IPS DF 19.7 (cell line): Measurements from ENCODE around the gene PLEKHA3.
"Not testable (repeated sequence)": the region's sequence is repeated elsewhere in the genome, so short reads cannot be mapped to it uniquely, and the experiment has no call there.

Source experiments
- DNase-seq: peaks from one replicate; pipeline ENCODE4 v3.0.0-alpha.2; 2013; ENCODE audit warnings: low read depth, low spot score

Gene PLEKHA3

DNA sequence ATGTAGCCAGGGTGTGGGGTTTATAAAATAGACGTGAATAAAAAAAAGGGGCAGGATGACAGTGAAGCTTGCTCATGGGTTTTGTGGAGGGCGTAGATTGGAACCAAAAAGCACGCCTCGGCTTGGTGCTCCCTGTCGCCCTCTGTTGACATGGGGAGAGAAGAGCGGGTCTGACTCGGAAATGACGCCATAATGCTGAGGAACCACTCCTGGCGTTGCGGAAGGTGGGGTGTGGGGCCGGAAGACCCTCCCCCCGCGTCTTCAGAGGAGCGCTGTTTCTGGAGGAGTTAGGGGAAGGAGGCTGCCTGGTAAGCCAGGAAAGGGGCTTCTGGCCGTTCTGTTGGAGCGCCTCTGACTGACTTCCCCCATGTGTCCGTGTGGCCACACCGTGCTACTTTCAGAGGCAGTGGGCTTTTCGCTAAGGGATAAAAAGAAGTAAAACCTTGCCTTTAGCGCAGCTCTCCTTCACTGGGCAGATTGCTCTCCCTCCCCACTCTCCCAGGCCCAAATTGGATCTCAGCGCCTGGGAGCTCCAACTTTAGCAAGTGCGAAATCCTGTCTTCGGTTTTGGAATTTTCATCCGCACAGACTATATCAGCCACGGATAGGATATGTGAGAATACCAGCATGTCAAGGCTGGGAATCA lies 42.8 kb downstream of the PLEKHA3 start:
- peak; percentile 72 for DNase-seq

DNA sequence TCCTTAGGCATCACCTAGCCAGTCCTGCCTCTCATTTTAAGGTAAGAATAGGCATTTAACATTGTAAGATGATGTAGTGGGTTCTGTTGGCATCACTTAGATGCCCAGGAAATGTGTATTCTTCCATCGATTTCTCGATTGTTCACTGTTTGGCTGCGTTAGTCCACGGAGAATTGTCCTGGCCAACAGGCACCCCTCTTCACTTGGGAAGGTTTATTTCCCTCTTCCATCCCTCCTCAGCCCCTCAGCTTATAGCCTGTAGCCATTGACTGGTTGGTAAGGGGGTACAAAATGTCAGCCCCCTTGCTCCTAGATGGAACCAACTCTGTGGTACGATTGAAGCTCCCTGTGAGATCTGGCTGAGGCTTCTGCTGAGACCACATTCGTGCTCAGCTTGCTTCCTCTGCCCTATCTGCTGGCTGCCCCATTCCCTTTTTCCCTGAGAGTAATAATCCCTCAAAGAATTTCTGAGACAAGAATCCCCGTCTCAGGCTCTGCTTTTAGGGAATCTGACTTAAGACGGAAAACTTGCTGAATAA lies 43.4 kb downstream of the PLEKHA3 start:
- DNase-seq, result no peak

DNA sequence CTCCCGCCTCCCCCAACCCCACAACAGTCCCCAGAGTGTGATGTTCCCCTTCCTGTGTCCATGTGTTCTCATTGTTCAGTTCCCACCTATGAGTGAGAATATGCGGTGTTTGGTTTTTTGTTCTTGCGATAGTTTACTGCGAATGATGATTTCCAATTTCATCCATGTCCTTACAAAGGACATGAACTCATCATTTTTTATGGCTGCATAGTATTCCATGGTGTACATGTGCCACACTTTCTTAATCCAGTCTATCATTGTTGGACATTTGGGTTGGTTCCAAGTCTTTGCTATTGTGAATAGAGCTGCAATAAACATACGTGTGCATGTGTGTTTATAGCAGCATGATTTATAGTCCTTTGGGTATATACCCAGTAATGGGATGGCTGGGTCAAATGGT lies 44.8 kb downstream of the PLEKHA3 start:
- DNase-seq, result not testable (repeated sequence)

DNA sequence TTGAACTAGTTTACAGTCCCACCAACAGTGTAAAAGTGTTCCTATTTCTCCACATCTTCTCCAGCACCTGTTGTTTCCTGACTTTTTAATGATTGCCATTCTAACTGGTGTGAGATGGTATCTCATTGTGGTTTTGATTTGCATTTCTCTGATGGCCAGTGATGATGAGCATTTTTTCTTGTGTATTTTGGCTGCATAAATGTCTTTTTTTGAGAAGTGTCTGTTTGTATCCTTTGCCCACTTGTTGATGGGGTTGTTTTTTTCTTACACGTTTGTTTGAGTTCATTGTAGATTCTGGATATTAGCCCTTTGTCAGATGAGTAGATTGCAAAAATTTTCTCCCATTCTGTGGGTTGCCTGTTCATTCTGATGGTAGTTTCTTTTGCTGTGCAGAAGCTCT lies 45.2 kb downstream of the PLEKHA3 start:
- DNase-seq, result not testable (repeated sequence)

DNA sequence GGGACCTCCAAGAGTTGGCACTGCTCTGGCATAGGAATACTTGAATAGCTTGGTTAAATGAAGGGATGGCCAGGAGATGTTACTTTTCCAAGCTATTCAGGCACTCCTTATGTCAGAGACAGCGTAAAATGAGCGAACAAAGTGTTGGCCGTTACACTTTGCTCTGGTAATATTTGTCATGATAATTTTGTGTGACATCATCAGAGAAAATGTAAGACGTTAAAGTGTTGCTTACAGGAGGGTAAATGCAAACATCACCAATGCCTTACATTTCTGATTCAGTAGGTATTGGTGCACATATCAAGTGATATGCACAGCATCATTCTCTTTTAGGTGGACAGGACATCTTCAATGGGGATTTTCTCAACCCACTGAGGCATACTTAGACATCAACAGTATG lies 46.0 kb downstream of the PLEKHA3 start:
- no peak for DNase-seq

DNA sequence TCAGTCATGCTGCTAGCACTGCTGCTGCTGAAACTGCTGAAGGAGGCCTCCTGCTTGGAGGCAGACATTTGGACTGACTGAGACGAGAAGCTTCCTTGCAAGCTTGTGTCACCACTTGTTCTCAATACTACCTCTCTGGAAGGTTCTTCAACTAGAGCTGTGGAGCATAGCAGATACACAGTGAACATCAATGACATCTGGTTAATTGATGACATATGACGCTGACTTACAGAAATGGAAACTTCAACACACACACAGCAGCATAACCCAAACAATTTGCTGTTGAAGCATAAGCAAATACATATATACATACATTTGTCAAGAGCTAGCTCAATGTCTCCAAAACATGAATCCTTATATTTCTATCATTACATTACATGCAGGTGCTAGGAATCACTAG lies 47.3 kb downstream of the PLEKHA3 start:
- DNase-seq, result no peak

DNA sequence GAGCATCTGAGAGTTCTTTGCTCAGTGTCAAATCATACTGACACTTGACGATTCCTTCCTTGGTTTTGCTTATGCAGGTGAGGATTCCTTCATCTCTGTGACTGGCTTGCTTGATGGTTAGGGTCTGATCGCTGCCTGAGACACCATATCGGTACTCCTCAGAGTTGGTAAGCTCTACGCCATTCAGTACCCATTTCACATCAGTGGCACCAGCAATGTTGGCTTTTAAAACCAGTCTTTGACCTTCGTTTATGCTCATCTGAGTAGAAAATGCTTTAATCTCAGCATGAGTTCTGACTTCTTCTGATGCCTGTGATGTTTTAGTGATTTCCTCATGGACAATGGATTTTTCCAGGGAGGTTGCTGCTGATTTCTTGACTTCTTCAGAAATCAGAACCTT lies 48.4 kb downstream of the PLEKHA3 start:
- no peak for DNase-seq

DNA sequence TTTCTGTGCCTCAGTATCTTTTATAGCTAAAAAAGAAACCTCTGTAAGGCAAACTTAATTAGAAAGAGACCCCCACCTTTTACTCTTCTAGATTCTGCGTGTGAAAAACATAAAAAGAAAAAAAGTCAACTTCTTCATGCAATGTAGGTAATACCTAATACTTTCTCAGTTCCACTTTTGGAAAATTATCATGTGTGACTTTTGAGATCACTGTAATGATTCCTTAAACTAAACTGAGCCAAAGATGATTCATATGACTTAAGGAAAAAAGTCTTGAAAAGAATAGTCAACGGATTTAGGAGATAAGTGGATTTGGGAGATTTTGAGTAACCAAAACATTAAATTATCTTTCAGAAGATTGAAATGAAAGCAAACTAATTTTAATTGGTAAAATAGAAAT lies 48.9 kb downstream of the PLEKHA3 start:
- DNase-seq, result no peak

DNA sequence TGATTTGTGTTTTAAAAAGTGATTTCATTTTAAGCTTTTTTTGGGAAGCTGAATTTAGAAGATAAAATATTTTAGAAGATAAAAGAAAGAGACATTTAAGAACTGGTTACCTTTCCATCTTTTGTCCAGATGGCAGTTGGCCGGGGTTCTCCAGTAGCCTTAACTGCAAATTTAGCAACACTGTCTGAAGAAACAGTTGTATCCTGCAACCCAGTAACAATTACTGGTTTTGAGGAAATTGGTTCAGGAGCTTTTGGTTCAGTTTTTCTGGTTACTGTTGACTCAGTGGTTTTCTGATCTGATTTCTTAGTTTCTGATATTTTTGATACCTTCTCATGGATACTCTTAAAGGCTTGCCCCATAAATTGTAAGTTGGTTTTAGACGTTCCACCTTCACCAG lies 49.9 kb downstream of the PLEKHA3 start:
- DNase-seq, result no peak

DNA sequence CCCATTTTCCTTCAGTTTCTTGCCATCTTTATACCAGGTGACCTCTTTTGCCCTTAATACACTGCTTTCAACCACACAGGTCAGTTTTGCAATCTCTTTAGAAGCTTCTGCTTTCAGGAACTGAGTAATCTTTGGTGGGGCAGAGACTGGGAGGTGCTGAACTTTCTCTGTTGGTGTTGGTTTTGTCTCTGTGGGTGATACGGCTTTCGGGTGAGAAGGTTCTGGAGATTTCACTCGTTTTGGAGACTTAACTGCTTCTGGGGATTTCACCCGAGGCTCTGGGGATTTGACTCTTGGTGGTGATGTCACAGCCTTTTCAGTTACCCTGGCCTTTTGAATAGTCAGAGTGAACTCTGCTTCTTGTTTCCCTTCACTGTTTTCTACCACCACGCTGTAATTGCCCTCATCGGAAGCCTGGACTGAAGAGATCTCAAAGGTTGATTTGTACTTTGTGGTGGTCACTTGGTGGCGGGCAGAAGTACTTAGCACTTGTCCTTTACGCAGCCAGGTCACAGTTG lies 50.4 kb downstream of the PLEKHA3 start:
- no peak for DNase-seq

DNA sequence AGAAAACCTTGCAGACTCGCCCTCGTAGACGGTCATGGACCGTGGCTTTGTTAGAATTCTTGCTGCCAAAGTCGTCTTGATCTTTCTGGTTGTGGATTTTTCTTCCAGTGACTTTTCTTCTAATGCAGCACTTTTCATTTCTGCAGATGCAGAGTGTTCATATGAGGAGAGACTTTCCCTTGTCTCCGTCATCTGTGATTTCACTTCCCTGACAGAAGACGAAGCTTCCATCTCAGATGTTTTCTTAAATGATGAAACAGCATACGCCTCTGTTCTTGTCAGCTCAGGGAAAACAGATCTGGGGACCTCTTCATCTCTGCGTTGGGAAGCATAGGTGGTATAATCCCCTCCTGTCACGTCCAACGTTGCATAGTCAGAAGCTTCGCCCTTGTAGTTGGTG lies 50.9 kb downstream of the PLEKHA3 start:
- DNase-seq, result no peak

DNA sequence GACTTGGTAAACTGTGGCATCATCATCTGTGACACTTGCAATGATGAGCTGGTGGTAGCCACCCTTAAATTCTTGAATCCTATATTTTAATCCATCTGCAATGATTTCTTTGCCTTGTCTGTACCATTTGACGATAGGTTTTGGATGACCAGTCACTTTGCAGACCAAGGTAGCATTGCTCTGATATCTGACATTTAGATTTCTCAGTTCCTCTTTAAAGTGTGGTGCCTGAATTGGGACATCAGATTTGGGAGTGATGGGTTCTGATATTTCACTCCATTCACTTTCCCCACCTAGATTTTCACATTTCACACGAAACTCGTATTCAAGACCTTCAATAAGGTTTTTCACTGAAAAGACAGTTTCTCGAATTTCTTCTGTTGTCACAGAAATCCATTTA lies 55.8 kb downstream of the PLEKHA3 start:
- DNase-seq, result no peak

DNA sequence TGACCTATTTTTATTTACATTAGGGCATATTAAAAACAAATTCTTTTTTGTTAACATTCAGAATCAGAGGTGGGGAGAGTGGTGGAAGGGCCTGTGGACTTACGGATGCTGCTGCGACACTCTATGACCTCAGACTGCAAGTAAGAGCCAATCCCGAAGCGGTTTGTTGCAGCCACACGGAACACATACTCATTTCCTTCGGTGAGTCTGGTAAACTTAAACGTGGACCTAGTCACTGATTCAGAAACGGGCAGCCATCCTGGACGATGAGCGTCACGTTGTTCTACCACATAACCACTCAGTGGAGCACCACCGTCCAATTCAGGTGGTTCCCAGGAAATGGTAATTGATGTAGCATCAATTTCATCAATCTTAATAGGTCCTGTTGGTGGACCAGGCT lies 61.9 kb downstream of the PLEKHA3 start:
- DNase-seq, result no peak

DNA sequence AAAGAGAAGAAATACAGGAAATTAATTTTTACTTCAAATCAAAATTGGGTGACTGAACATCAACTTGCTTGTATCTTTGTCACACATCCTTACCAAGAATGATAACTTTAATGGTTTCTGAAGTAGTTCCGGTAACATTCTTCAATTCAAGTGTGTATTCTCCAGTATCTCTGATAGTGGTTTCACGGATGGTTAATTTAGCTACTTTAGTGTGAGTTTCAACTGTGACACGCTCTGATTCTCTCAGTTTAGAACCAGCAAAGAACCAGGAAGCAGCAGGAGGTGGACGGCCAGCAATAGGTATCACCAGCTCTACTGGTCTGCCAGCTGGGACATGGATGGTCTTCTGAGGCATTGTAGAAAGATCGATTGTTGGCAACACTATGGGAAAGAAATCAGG lies 62.3 kb downstream of the PLEKHA3 start:
- no peak for DNase-seq

DNA sequence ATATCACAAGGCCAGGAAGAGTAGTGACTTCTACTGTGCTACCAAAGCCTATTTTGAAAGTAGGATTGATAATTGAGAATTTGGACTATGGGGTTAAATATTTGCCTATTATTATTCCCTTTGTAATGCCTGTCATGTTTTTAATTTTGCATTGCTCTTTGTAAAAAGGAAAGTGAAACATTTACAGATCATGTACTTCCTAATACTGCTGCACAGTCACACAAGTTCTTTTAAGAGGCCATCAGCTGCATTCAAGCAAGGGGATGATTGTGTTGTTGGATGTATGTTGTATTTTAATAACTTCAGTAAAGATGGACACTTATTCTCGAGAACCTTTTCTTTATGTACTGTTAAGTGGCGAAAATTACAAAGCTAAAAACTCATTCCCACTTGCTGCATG lies 70.1 kb downstream of the PLEKHA3 start:
- DNase-seq, result no peak

DNA sequence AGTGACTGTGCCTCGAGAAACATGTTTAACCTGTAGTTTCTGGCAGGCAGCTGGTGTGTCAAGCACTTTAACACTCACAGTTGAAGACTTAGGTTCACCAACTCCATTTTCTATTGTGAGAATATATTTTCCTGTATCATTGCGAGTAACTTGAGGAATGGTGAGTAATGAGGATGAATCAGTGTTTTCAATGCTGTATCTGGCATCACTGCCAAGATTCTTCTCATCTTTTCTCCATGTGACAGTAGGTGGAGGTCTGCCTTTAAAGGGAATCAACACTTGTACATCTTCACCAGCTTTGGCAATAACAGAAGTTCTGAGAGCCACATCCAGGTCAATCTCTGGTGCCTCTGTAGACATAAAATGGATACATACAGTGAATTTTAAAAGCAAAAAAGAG lies 72.8 kb downstream of the PLEKHA3 start:
- no peak for DNase-seq
